Body of pancreas (tissue), 4 donors: Measurements from ENCODE around the gene PRPS1L1.

ENCODE experiments used
- POLR2A ChIP-seq, 3 donors: fragments of 450-650 bp; IDR thresholded peaks; one replicate each; pipeline ENCODE4 v1.6.1; 2016; ENCODE audit warnings: antibody characterized with exemption in 3 of 3, mild to moderate bottlenecking in 2 of 3
- TF ChIP-seq, protein P1 (sequence below), 7 experiments: fragments of 450-650 bp in 4 of 7; fragments of 200-600 bp in 3 of 7; sonication (generic) in 3 of 7; IDR thresholded peaks; one replicate each; pipeline ENCODE4 v1.5.1; 2016 to 2019; ENCODE audit warnings: antibody characterized with exemption in 7 of 7

DNA sequence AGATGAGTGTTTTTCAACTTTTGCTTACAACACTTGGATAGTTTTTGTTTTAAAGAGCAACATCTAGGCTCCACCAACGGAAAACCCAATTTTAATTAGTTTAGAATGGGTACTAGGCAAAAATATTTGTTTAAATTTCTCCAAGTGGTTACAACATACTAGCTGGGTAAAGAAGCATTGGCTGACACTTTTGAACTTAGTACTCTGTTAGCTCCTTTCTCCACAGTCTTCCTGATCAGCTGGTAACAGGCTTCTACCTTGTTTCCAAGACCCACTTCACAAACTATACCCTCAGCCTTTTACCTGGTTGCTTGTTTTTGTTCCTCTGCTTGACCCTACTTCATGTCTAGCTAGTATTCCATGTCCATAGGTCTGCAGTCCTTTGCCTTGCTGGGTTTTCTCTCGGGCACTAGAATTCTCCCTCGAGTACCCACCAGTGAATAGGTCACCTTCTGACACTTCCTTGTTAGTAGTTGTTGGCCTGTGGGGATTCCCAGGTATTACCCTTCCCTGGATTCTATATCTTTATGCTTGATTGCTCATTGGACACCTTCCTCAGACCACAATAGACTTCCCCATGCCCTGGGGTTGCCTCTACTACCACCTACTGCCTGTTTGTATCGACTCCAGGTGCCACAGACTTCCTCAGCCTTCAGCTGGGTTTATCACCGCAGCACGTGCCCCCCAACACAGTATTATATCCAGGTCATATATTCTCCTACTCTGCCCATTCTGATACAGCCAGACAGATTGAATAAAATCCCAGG, 42.0 kb downstream of the PRPS1L1 start:
- TF ChIP-seq, protein P1, sequence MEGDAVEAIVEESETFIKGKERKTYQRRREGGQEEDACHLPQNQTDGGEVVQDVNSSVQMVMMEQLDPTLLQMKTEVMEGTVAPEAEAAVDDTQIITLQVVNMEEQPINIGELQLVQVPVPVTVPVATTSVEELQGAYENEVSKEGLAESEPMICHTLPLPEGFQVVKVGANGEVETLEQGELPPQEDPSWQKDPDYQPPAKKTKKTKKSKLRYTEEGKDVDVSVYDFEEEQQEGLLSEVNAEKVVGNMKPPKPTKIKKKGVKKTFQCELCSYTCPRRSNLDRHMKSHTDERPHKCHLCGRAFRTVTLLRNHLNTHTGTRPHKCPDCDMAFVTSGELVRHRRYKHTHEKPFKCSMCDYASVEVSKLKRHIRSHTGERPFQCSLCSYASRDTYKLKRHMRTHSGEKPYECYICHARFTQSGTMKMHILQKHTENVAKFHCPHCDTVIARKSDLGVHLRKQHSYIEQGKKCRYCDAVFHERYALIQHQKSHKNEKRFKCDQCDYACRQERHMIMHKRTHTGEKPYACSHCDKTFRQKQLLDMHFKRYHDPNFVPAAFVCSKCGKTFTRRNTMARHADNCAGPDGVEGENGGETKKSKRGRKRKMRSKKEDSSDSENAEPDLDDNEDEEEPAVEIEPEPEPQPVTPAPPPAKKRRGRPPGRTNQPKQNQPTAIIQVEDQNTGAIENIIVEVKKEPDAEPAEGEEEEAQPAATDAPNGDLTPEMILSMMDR (IDR thresholded peaks at IDR 0.05) = no peak
- no peak for TF ChIP-seq POLR2A (IDR thresholded peaks at IDR 0.05)
